HG02973 (cell line): Measurements from ENCODE around the gene OTOP1.
"Not testable (repeated sequence)": the region's sequence is repeated elsewhere in the genome, so short reads cannot be mapped to it uniquely, and the experiment has no call there.

ENCODE experiments used
- ATAC-seq: cut with Tn5 transposase; IDR thresholded peaks from one replicate; pipeline ENCODE4 v1.9.1; 2021; ENCODE audit warnings: moderate library complexity; ENCODE audit not compliant: unreplicated experiment

OTOP1 gene

DNA sequence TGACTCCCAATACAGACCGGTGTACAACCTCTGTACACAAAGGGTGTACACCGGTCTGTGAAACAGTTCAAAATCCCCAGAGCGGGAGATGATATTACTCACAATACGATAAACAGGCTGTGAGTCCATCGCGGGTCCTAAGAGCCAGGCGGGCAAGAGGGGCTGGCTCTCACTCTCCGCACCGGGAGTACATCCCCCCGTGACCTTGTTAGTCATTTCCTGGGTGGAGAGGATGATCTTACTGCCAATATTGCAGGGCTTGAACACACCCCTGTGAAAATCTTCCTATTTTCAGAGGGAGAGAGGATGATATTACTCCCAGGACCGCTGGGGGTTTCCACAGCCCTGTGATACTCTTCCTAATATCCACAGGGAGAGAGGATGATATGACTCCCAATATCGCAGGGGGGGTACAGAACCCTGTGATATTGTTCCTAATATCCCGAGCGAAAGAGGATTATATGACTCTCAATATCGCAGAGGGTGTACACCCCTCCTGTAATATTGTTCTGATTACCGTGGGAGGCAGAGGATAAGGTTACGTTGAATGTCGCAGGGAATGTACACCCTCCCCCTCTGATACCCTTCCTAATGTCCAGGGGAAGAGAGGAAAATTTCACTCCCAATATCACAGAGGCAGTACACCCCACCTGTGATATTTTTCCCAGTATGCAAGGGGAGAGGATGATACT lies 60.9 kb downstream of the OTOP1 start:
- not testable (repeated sequence) for ATAC-seq

DNA sequence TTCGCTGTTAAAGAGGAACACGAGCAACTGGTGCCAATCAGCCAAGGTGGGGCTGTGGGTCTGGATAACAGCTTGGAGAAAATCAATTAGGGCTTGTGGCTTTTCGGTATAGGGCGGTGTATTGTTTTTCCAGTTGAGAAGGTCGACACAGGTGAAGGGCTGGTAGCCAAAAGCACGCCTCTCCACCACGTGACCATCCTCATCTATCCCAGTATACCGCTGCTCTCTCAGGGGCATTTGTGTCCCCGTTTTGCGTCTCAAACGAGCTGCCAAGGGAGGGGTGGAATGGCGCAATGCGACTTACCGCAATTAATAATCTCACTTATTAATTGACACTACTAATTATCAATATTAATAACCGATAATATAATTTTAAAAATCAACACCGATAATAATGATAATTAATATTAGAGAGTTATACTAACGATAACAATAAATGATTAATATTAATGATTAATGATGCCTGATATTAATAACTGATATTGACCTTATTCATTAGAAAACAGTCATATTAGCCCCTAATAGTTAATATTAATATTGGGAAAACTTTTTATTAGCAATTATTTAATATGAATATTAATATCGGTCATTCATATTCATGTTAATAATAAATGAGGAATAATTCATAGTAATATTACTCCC lies 62.1 kb downstream of the OTOP1 start:
- not testable (repeated sequence) for ATAC-seq

DNA sequence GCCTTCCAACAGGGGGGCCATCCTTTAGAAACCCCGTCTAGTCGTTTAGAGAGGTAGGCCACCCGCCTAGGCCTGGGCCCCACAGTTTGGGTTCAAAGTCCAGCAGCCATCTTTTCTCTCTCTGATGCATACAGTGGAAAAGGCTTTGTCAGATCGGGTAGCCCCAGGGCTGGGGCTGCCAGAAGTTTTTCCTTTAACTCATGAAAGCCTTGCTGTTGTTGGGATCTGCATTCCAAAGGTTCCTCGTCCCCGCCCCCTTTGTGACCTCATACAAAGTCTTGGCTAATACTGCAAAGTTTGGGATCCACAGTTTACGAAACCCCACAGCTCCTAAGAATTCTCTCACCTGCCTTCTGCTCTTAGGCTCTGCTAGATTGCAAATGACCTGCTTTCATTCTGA lies 64.5 kb downstream of the OTOP1 start:
- ATAC-seq: not testable (repeated sequence)

DNA sequence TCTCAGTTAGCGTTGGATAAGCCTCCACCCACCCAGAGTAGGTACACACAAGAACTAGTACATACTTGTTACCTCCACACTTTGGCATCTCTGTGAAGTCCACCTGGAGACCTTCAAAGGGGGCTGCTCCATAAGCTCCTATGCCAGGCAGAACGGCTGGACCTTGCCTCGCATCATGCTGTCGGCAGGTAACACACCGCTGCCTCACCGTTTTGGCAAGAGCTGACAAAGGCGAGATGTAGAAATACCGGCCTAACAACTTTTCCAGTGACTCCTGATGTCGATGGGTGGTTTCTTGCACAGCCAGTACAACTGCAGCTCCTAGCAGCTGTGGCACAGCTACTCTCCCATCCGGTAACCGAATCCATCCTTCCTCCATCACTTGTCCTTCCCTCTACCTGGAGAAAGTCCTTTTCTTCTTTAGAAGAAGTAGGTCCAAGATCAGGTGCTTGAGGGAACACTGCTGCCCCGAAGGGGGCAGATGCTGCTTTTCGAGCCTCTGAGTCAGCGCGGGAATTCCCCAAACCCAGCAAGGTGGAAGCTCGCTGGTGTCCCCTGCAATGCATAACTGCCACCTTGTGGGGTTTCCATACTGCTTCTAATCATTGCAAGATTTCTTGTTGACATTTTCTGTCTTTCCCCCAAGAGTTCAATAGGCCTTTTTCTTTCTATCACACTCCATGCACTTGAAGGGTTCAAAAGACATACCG lies 65.6 kb downstream of the OTOP1 start:
- ATAC-seq: not testable (repeated sequence)

DNA sequence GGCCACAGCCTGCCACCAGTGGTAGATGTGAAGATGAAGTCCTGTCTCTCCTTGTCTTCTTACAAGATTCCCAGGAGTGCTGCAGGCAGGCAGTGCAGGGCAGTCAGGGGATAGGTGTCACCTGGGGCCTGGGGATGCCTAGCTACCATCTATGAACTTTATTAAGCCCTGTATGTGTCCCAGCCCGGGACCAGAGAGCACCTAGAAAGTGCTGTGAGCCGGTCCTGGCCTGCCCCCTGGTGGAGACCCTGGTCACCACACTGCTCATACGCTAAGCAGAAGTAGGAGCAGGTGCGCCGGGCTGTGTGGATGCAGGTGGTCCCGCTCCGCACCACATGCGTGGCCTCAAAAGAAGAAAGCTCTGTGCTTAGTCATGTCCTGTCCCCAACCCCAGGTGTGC lies 81.1 kb downstream of the OTOP1 start:
- not testable (repeated sequence) for ATAC-seq

DNA sequence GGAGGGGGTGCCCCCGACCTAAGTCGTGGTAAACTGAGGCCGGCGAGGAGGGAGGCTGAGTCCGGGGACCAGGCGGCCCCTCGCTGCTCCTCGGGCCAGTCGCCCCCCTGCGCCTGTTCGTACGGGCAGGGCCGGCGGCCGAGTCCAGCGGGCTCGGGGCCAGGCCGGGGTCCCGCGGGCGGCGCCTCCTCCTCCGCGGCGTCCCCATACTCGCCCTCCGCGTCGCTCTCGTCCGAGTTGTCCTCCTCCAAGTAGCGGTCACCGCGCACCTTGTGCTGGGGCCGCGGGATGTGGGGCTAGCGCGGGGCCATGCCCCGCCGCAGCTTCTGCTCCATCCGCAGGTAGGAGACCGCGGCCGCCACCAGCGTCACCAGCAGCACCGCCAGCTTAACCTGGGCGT lies 83.4 kb downstream of the OTOP1 start:
- not testable (repeated sequence) for ATAC-seq

DNA sequence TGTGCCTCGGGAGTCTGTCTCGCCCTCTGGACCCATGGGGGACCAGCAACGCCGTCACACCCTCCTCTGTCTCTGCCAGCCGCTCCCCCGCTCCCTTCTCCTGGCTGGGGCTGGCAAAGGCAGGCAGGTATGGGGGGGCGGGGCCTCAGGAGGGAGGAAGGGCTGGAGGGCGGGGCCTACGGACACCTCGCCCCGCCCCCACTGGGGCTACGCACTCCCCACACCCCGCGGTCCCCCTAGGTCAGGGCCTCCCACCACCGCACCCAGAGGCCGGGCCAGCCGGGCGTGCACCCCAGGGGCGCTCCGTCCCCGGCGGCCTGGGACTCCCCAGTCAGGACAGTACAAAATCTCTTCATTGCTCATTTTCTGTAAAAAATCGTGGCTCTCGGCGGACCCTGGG lies 84.0 kb downstream of the OTOP1 start:
- ATAC-seq: not testable (repeated sequence)

DNA sequence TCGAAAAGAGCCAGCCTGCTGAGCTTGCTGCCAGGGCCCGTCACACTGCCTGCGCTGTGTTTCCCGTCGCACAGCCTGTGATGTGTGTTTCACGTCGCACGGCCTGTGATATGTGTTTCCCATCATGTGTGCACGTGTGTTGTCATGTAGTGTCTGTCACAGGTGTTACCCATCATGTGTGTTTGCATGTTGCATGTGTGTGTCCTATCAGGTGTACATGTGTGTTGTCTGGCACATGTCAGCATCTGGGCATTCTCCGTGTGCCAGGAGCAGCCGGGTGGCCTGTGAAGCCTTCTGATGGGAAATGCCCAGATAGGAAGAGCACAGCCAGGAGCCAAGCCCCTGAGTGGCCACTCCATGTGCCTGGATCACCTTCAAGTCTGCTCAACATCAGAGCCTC lies 85.5 kb downstream of the OTOP1 start:
- ATAC-seq: not testable (repeated sequence)
